GM12878 (cell line): ENCODE data around the gene CCDC9B. TPM values are rescaled to one million over a fixed set of nuclear protein-coding genes. Genes with fewer than 3 reads are reported as not detected.

Source experiments
- ATAC-seq: fragments of 200-7000 bp; cut with Tn5 transposase; 3 replicates; pipeline ENCODE4 v1.9.1; 2020; ENCODE audit warnings: mild to moderate bottlenecking, moderate library complexity
- BruUV-seq: library from RNA; stranded (reverse); fragments of 400-500 nt; replicated peaks from 2 replicates; lab custom pipeline; 2021; lab: Mats Ljungman, UMichigan
- CTCF ChIA-PET: fragments of 300-600 bp; sonication (Branson Sonifier 250); formaldehyde crosslinking; extraction: SDS; loops from one replicate; lab custom pipeline; 2021; ENCODE audit warnings: inconsistent platforms; lab: Yijun Ruan, JAX
- POLR2A ChIA-PET: fragments of 350-600 bp; formaldehyde crosslinking; extraction: SDS; loops from one replicate; lab custom pipeline; 2021; ENCODE audit warnings: inconsistent platforms; lab: Charles Lee
- RAD21 ChIA-PET: fragments of 300-600 bp; sonication (Branson Sonifier 250); formaldehyde crosslinking; loops from one replicate; lab custom pipeline; 2023; ENCODE audit warnings: antibody characterized with exemption; ENCODE audit not compliant: unreplicated experiment; lab: Charles Lee
- SMC1A ChIA-PET: fragments of 300-600 bp; sonication (Branson Sonifier 250); formaldehyde crosslinking; loops from one replicate; lab custom pipeline; 2023; ENCODE audit not compliant: unreplicated experiment, uncharacterized antibody; lab: Charles Lee
- DNase-seq: peaks from one replicate; pipeline ENCODE4 v3.0.0-alpha.2; 2011; ENCODE audit warnings: low read depth, low spot score
- FAIRE-seq: peaks from 3 replicates; lab custom pipeline; 2011; peaks lifted over from hg19 to GRCh38; lab: Jason Lieb, UNC
- H2AFZ ChIP-seq: 2 replicates; pipeline ENCODE4 v1.6.0; 2011; ENCODE audit warnings: low read depth, low read length, control low read depth; ENCODE audit not compliant: control insufficient read depth
- H3K27ac ChIP-seq: 2 replicates; pipeline ENCODE4 v1.5.1; 2011; ENCODE audit warnings: control low read depth; ENCODE audit not compliant: control insufficient read depth, insufficient read depth
- H3K27me3 ChIP-seq, 2 experiments: replicated peaks in 1 of 2; 2 replicates each; pipeline versions ENCODE4 v1.6.0 to v1.6.1; 2011; ENCODE audit warnings: low read length in 1 of 2; ENCODE audit not compliant: control insufficient read depth in 2 of 2, insufficient read depth in 2 of 2
- H3K36me3 ChIP-seq, 2 experiments: 2 replicates each; pipeline ENCODE4 v1.5.1; 2011; ENCODE audit warnings: low read length in 1 of 2; ENCODE audit not compliant: control insufficient read depth in 2 of 2, insufficient read depth in 2 of 2
- H3K4me1 ChIP-seq: 2 replicates; pipeline ENCODE4 v1.6.1; 2011; ENCODE audit warnings: mild to moderate bottlenecking, low read length, moderate library complexity, mixed read lengths; ENCODE audit not compliant: control insufficient read depth, insufficient read depth
- H3K4me2 ChIP-seq: 2 replicates; pipeline ENCODE4 v1.6.0; 2011; ENCODE audit warnings: control low read depth; ENCODE audit not compliant: control insufficient read depth, insufficient read depth
- H3K4me3 ChIP-seq: fragments of 200-600 bp; sonication (generic); 2 replicates; pipeline ENCODE4 v1.5.1; 2016
- H3K79me2 ChIP-seq: 2 replicates; pipeline ENCODE4 v1.6.0; 2011; ENCODE audit warnings: low read length; ENCODE audit not compliant: control insufficient read depth, insufficient read depth
- H3K9ac ChIP-seq: 2 replicates; pipeline ENCODE4 v1.8.0; 2011; ENCODE audit warnings: low read length, control low read depth, mixed read lengths; ENCODE audit not compliant: control insufficient read depth, insufficient read depth
- H3K9me3 ChIP-seq: replicated peaks from 3 replicates; pipeline ENCODE4 v1.5.1; 2011; ENCODE audit warnings: mild to moderate bottlenecking, low read length; ENCODE audit not compliant: control insufficient read depth, insufficient read depth
- H4K20me1 ChIP-seq: 2 replicates; pipeline ENCODE4 v1.6.0; 2011; ENCODE audit not compliant: control insufficient read depth, insufficient read depth
- CHD4 ChIP-seq: fragments of 200-600 bp; sonication (generic); IDR thresholded peaks from 2 replicates; pipeline ENCODE4 v1.6.1; 2016; ENCODE audit warnings: mild to moderate bottlenecking
- GATAD2B ChIP-seq: fragments of 450-650 bp; conservative IDR thresholded peaks from 2 replicates; pipeline ENCODE4 v1.6.1; 2017; ENCODE audit warnings: low read depth, mild to moderate bottlenecking, moderate library complexity
- POLR2A ChIP-seq: IDR thresholded peaks from 2 replicates; pipeline ENCODE4 v1.6.1; 2011; ENCODE audit warnings: low read depth, mild to moderate bottlenecking, low read length
- RUNX3 ChIP-seq: IDR thresholded peaks from 2 replicates; pipeline ENCODE4 v1.6.1; 2012; ENCODE audit warnings: low read length, inconsistent platforms
- TCF3 ChIP-seq: IDR thresholded peaks from 2 replicates; pipeline ENCODE4 v1.6.1; 2012; ENCODE audit warnings: low read depth, mild to moderate bottlenecking, low read length, borderline replicate concordance; ENCODE audit not compliant: insufficient read depth
- ZBED1 ChIP-seq: IDR thresholded peaks from 2 replicates; pipeline ENCODE4 v1.6.1; 2016; ENCODE audit warnings: borderline replicate concordance
- ZNF384 ChIP-seq: IDR thresholded peaks from 2 replicates; pipeline ENCODE4 v1.6.1; 2012; ENCODE audit warnings: low read depth, mild to moderate bottlenecking, low read length, improper control_type of control experiment, borderline replicate concordance
- ZNF622 ChIP-seq: fragments of 450-650 bp; IDR thresholded peaks from 2 replicates; pipeline ENCODE4 v1.6.1; 2017; ENCODE audit warnings: mild to moderate bottlenecking, inconsistent platforms
- WGBS: methylation state at CpG from one replicate; pipeline ENCODE4 v1.1.6; 2016; ENCODE audit warnings: low lambda C conversion rate; ENCODE audit not compliant: insufficient replicate concordance, insufficient coverage; ENCODE audit errors: missing lambda C conversion rate; 5-methylcytosine and 5-hydroxymethylcytosine counted together
- in situ Hi-C: fragments of 300-500 bp; cut with MboI; formaldehyde crosslinking; loops from 9 replicates; pipeline ENCODE4 v1.14.3; 2018; ENCODE audit warnings: mixed read lengths
- intact Hi-C: fragments of 100-400 bp; cut with micrococcal nuclease; formaldehyde crosslinking; loops from one replicate; pipeline ENCODE4 v1.14.2; 2022; ENCODE audit not compliant: unreplicated experiment
- polyA plus RNA-seq, 11 experiments: library from polyadenylated mRNA; depleted of rRNA in 4 of 11; unstranded in 6 of 11; stranded (reverse) in 5 of 11; fragments of >200 nt; fragmentation: Nextera tagmentation in 4 of 11; fragmentation: Illumina TruSeq in 1 of 11; extraction: Ambion mirVana in 4 of 11; extraction: Trizol in 1 of 11; gene quantifications; 1 replicate in 1 of 11; 2 replicates in 10 of 11; pipeline versions ENCODE4 v1.2.1 to v1.2.3, GENCODE V29; 2011 to 2016; ENCODE audit warnings: inconsistent platforms in 2 of 11, missing spikeins in 2 of 11, low read depth in 1 of 11
- total RNA-seq, 4 experiments: library from RNA; depleted of rRNA in 3 of 4; stranded (reverse); fragments of >200 nt in 3 of 4; fragmentation: Illumina TruSeq in 1 of 4; extraction: Trizol in 1 of 4; gene quantifications; 2 replicates each; pipeline versions ENCODE4 v1.2.1 to v1.2.3, GENCODE V29; 2013 to 2021
- TF ChIP-seq, protein P1 (sequence below), 3 experiments: IDR thresholded peaks in 2 of 3; conservative IDR thresholded peaks in 1 of 3; 2 replicates each; pipeline ENCODE4 v1.5.1; 2011; ENCODE audit warnings: low read depth in 3 of 3, low read length in 3 of 3, mild to moderate bottlenecking in 3 of 3, control low read depth in 2 of 3, moderate library complexity in 2 of 3, inconsistent platforms in 1 of 3, mixed read lengths in 1 of 3; ENCODE audit not compliant: control insufficient read depth in 2 of 3, insufficient read depth in 1 of 3; ENCODE audit errors: extremely low read depth in 1 of 3

Gene CCDC9B
- total and polyA plus RNA-seq, 10 of the 15 experiments (the other 5 are each of a cell fraction or from before 2014, with no cell fraction given), result 0.01 to 0.08 (median 0.03) TPM; not detected in 6

- TF ChIP-seq ZNF384 (no peak), ZBED1 (no peak), TCF3 (no peak), GATAD2B (0 out of 2 replicates have a peak, but pooled peaks have one; percentile 19), CHD4 (no peak), RUNX3 (no peak), POLR2A (peak; percentile 41; the same call in 1 of the 2 replicates)
- TF ChIP-seq, protein P1, sequence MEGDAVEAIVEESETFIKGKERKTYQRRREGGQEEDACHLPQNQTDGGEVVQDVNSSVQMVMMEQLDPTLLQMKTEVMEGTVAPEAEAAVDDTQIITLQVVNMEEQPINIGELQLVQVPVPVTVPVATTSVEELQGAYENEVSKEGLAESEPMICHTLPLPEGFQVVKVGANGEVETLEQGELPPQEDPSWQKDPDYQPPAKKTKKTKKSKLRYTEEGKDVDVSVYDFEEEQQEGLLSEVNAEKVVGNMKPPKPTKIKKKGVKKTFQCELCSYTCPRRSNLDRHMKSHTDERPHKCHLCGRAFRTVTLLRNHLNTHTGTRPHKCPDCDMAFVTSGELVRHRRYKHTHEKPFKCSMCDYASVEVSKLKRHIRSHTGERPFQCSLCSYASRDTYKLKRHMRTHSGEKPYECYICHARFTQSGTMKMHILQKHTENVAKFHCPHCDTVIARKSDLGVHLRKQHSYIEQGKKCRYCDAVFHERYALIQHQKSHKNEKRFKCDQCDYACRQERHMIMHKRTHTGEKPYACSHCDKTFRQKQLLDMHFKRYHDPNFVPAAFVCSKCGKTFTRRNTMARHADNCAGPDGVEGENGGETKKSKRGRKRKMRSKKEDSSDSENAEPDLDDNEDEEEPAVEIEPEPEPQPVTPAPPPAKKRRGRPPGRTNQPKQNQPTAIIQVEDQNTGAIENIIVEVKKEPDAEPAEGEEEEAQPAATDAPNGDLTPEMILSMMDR (IDR thresholded peaks at IDR 0.05 in 2 of 3, conservative IDR thresholded peaks at IDR 0.05 in 1 of 3; ENCODE audit: control insufficient read depth in 2 of 3, extremely low read depth in 1 of 3, insufficient read depth in 1 of 3, low read depth in 3 of 3, low read length in 3 of 3), result peak; percentile 39 to 40 (median 39); a peak in 5 of 6 replicates
These were observed 17.3 kb downstream of the CCDC9B start, which contains the start of gene INAFM2 (continued) for GRCh38 chr15:40323239-40323952.

- Histone ChIP-seq H3K27me3 (no peaks in the 10 kb centered on the region), H3K79me2 (no peaks in the 10 kb centered on the region), H3K4me1 (peaks cover 6% of the 10 kb centered on the region), H3K4me3 (peak overlapping the region; percentile 26; the same call in 1 of the 2 replicates), H3K9me3 (no peaks in the 10 kb centered on the region), H3K36me3 (no peaks in the 10 kb centered on the region), H2AFZ (no peak overlapping the region; the same call in 1 of the 2 replicates), H3K9ac (no peak overlapping the region), H3K4me2 (peak overlapping the region; percentile 49), H4K20me1 (no peaks in the 10 kb centered on the region), H3K27ac (no peak overlapping the region)
- in situ Hi-C loops (no loop called here), intact Hi-C loops (no loop called here)
- ChIA-PET RAD21 (interaction anchor here (0.6 to 2.6 kb wide), 4 partner anchors 11 to 534 kb away, joined by 3 to 30 read pairs (median 4); no protein-coding TSS in a partner anchor), CTCF (interaction anchor here (0.9 to 17.6 kb wide), 12 partner anchors 8 to 105 kb away, joined by 3 to 336 read pairs (median 6); partner anchors contain the start of genes CCDC9B, KNSTRN and PLCB2), POLR2A (interaction anchor here (0.9 to 1.0 kb wide), 2 partner anchors 9 to 14 kb away, joined by 3 read pairs; no protein-coding TSS in a partner anchor), SMC1A (interaction anchor here (1.0 to 1.5 kb wide), 6 partner anchors 15 to 459 kb away, joined by 3 to 11 read pairs (median 3); partner anchors contain the start of gene PLCB2)
- DNase-seq (no peak), FAIRE-seq (no peak), ATAC-seq (no peak)
- BruUV-seq, result no TSS peak
- 95% methylated on average over 25 of the region's 26 CpGs for WGBS
- TF ChIP-seq GATAD2B (0 out of 2 replicates have a peak, but pooled peaks have one; percentile 3), ZNF622 (no peak)
These were observed 18.1 kb downstream of the CCDC9B start for GRCh38 chr15:40322531-40323238.
